Measurements from ENCODE around the gene RFX4.

Gene RFX4

GRCh38 chr12:106764220-106764619, 181.4 kb downstream of the RFX4 start:
- DNase-seq (ENCODE audit: low read depth), result no peak

GRCh38 chr12:106764738-106765137, 181.9 kb downstream of the RFX4 start:
- no peak for DNase-seq (ENCODE audit: low read depth)

- no peak for DNase-seq (ENCODE audit: low read depth)
These were observed 183.6 kb downstream of the RFX4 start for GRCh38 chr12:106766393-106766826.

- no peak for DNase-seq (ENCODE audit: low read depth)
These were observed 184.4 kb downstream of the RFX4 start for GRCh38 chr12:106767206-106767605.

- DNase-seq (ENCODE audit: low read depth), result no peak
These were observed 185.4 kb downstream of the RFX4 start for GRCh38 chr12:106767954-106768822.

- DNase-seq (ENCODE audit: low read depth), result no peak
These were observed 186.3 kb downstream of the RFX4 start for GRCh38 chr12:106769078-106769477.

- DNase-seq (ENCODE audit: low read depth), result no peak
These were observed 186.7 kb downstream of the RFX4 start for GRCh38 chr12:106769546-106769945.

GRCh38 chr12:106771425-106771824, 188.6 kb downstream of the RFX4 start:
- DNase-seq (ENCODE audit: low read depth), result no peak

- DNase-seq (ENCODE audit: low read depth), result no peak
These were observed 190.6 kb downstream of the RFX4 start for GRCh38 chr12:106773286-106774004.

GRCh38 chr12:106774005-106774807, 191.4 kb downstream of the RFX4 start, which contains the start of gene RIC8B:
TSS of gene RIC8B (plus strand) at chr12:106774682. CDS start at chr12:106774746, 64 bp downstream.
- peak; percentile 74 for DNase-seq (ENCODE audit: low read depth)

GRCh38 chr12:106774808-106775524, 192.2 kb downstream of the RFX4 start:
- DNase-seq (ENCODE audit: low read depth), result peak; percentile 4

- DNase-seq (ENCODE audit: low read depth), result no peak
These were observed 194.1 kb downstream of the RFX4 start for GRCh38 chr12:106776897-106777296.

- DNase-seq (ENCODE audit: low read depth), result no peak
These were observed 197.3 kb downstream of the RFX4 start for GRCh38 chr12:106780010-106780631.

GRCh38 chr12:106782619-106783018, 199.8 kb downstream of the RFX4 start:
- no peak for DNase-seq (ENCODE audit: low read depth)

- DNase-seq (ENCODE audit: low read depth), result no peak
These were observed 200.7 kb downstream of the RFX4 start for GRCh38 chr12:106783515-106783914.

GRCh38 chr12:106790020-106790419, 207.2 kb downstream of the RFX4 start:
- no peak for DNase-seq (ENCODE audit: low read depth)

GRCh38 chr12:106791531-106791930, 208.7 kb downstream of the RFX4 start:
- DNase-seq (ENCODE audit: low read depth), result no peak

- DNase-seq (ENCODE audit: low read depth), result no peak
These were observed 211.6 kb downstream of the RFX4 start for GRCh38 chr12:106794369-106794768.

GRCh38 chr12:106801167-106801708, 218.4 kb downstream of the RFX4 start:
- DNase-seq (ENCODE audit: low read depth), result no peak

- DNase-seq (ENCODE audit: low read depth), result no peak
These were observed 219.2 kb downstream of the RFX4 start for GRCh38 chr12:106801830-106802533.
